ENCODE data around the gene PEF1. TPM values are rescaled to one million over a fixed set of nuclear protein-coding genes. Genes with fewer than 3 reads are reported as not detected.

Gene PEF1
- polyA plus RNA-seq, 1 donor (not counting 4 experiments of a cell fraction or from before 2014, with no cell fraction given), result 72.2 TPM

GRCh38 chr1:31647106-31647505 is 2.4 kb upstream of the PEF1 start:
- H4K20me1 ChIP-seq (ENCODE audit: control insufficient read depth, extremely low read depth, insufficient read depth, low read length), result no peaks in the 10 kb centered on the region
- H3K4me1 ChIP-seq (ENCODE audit: control insufficient read depth, extremely low read depth, insufficient read depth, low read length), result peaks cover 24% of the 10 kb centered on the region
- no peak for FAIRE-seq
- peaks cover 0 to 16% of the 10 kb centered on the region in 2 experiments for H3K36me3 ChIP-seq (ENCODE audit: control insufficient read depth in 2 of 2, extremely low read depth in 1 of 2, insufficient read depth in 2 of 2, low read length in 2 of 2)
- no peaks in the 10 kb centered on the region for H3K9me3 ChIP-seq (ENCODE audit: control insufficient read depth, low read depth, low read length)
- peaks cover 24% of the 10 kb centered on the region for H3K79me2 ChIP-seq (ENCODE audit: control insufficient read depth, insufficient read depth, low read length)
- DNase-seq (ENCODE audit: low read depth, low spot score), result no peak
- no peaks in the 10 kb centered on the region for H3K9me1 ChIP-seq (ENCODE audit: control insufficient read depth, extremely low read depth, insufficient read depth, low read length)
- no peak overlapping the region for H3K9ac ChIP-seq (ENCODE audit: control insufficient read depth, extremely low read depth, insufficient read depth, low read length)
- H3K27me3 ChIP-seq (ENCODE audit: control insufficient read depth, extremely low read depth, insufficient read depth, low read length), result no peaks in the 10 kb centered on the region
- TF ChIP-seq CTCF (optimal IDR thresholded peaks at IDR 0.05 in 1 of 3, IDR thresholded peaks at IDR 0.05 in 1 of 3, conservative IDR thresholded peaks at IDR 0.05 in 1 of 3; ENCODE audit: extremely low read depth in 1 of 3, insufficient read depth in 2 of 3, low read length in 3 of 3) (no peak), EZH2 (IDR thresholded peaks at IDR 0.05; ENCODE audit: low read length) (no peak)
- dilution Hi-C loops (cut with MboI; ENCODE audit: extremely low pct_ligation_motif_present, low sequenced_read_pairs), result no loop called here
- H2AFZ ChIP-seq (ENCODE audit: control insufficient read depth, low read length), result no peak overlapping the region
- no peak overlapping the region for H3K27ac ChIP-seq (ENCODE audit: control insufficient read depth, insufficient read depth, low read length)
- no peak overlapping the region for H3K4me3 ChIP-seq (ENCODE audit: control insufficient read depth in 2 of 3, extremely low read depth in 1 of 3, insufficient read depth in 2 of 3, low read depth in 1 of 3, low read length in 3 of 3)
- no peak overlapping the region for H3K4me2 ChIP-seq (ENCODE audit: control insufficient read depth, extremely low read depth, insufficient read depth, low read depth, low read length)

- H3K4me2 ChIP-seq (ENCODE audit: control insufficient read depth, extremely low read depth, insufficient read depth, low read depth, low read length), result no peak overlapping the region
- no peak for FAIRE-seq
- H3K27me3 ChIP-seq (ENCODE audit: control insufficient read depth, extremely low read depth, insufficient read depth, low read length), result no peaks in the 10 kb centered on the region
Observed at GRCh38 chr1:31646259-31646960, 1.7 kb upstream of the PEF1 start.

More at GRCh38 chr1:31646259-31646960, 1.7 kb upstream of the PEF1 start:
- no peaks in the 10 kb centered on the region for H4K20me1 ChIP-seq (ENCODE audit: control insufficient read depth, extremely low read depth, insufficient read depth, low read length)
- no peak overlapping the region for H3K27ac ChIP-seq (ENCODE audit: control insufficient read depth, insufficient read depth, low read length)
- H3K9me3 ChIP-seq (ENCODE audit: control insufficient read depth, low read depth, low read length), result no peaks in the 10 kb centered on the region
- DNase-seq (ENCODE audit: low read depth, low spot score), result no peak
- dilution Hi-C loops (cut with MboI; ENCODE audit: extremely low pct_ligation_motif_present, low sequenced_read_pairs), result no loop called here
- H3K4me1 ChIP-seq (ENCODE audit: control insufficient read depth, extremely low read depth, insufficient read depth, low read length), result peaks cover 26% of the 10 kb centered on the region
- no peak overlapping the region for H3K9ac ChIP-seq (ENCODE audit: control insufficient read depth, extremely low read depth, insufficient read depth, low read length)
- H3K4me3 ChIP-seq (ENCODE audit: control insufficient read depth in 2 of 3, extremely low read depth in 1 of 3, insufficient read depth in 2 of 3, low read depth in 1 of 3, low read length in 3 of 3), result no peak overlapping the region
- H2AFZ ChIP-seq (ENCODE audit: control insufficient read depth, low read length), result no peak overlapping the region
- H3K9me1 ChIP-seq (ENCODE audit: control insufficient read depth, extremely low read depth, insufficient read depth, low read length), result no peaks in the 10 kb centered on the region
- H3K79me2 ChIP-seq (ENCODE audit: control insufficient read depth, insufficient read depth, low read length), result peaks cover 28% of the 10 kb centered on the region
- peaks cover 0 to 16% of the 10 kb centered on the region in 2 experiments for H3K36me3 ChIP-seq (ENCODE audit: control insufficient read depth in 2 of 2, extremely low read depth in 1 of 2, insufficient read depth in 2 of 2, low read length in 2 of 2)
- TF ChIP-seq CTCF (optimal IDR thresholded peaks at IDR 0.05 in 1 of 3, IDR thresholded peaks at IDR 0.05 in 1 of 3, conservative IDR thresholded peaks at IDR 0.05 in 1 of 3; ENCODE audit: extremely low read depth in 1 of 3, insufficient read depth in 2 of 3, low read length in 3 of 3) (no peak), EZH2 (IDR thresholded peaks at IDR 0.05; ENCODE audit: low read length) (no peak)

Data from keratinocyte (primary cell).